ENCODE measurements around the gene BCL2L11.
A peak's percentile ranks its signal among the peaks of the same experiment; 100 is the strongest.

The BCL2L11 gene

GRCh38 chr2:111167863-111168162 is 47.1 kb downstream of the BCL2L11 start:
- H3K4me1 ChIP-seq = peaks cover 6% of the 10 kb centered on the region
- H3K27me3 ChIP-seq = no peaks in the 10 kb centered on the region
- no peaks in the 10 kb centered on the region for H3K9me3 ChIP-seq
- no peak for DNase-seq
- H3K4me3 ChIP-seq (ENCODE audit: low read depth, low read length) = no peak overlapping the region
- no peak for TF ChIP-seq CTCF (IDR thresholded peaks at IDR 0.05; ENCODE audit: low read depth, low read length)
- peaks cover 5% of the 10 kb centered on the region for H3K36me3 ChIP-seq

- H3K27me3 ChIP-seq = no peaks in the 10 kb centered on the region
- H3K9me3 ChIP-seq = no peaks in the 10 kb centered on the region
- no peak overlapping the region for H3K4me3 ChIP-seq (ENCODE audit: low read depth, low read length)
- TF ChIP-seq CTCF (IDR thresholded peaks at IDR 0.05; ENCODE audit: low read depth, low read length) = no peak
- peaks cover 5% of the 10 kb centered on the region for H3K36me3 ChIP-seq
- peak; percentile 23 for DNase-seq
- no peaks in the 10 kb centered on the region for H3K4me1 ChIP-seq
Observed at GRCh38 chr2:111168528-111169239, 48.0 kb downstream of the BCL2L11 start.

GRCh38 chr2:111169268-111169667 is 48.6 kb downstream of the BCL2L11 start:
- no peak for TF ChIP-seq CTCF (IDR thresholded peaks at IDR 0.05; ENCODE audit: low read depth, low read length)
- no peaks in the 10 kb centered on the region for H3K27me3 ChIP-seq

GRCh38 chr2:111169924-111170323 is 49.2 kb downstream of the BCL2L11 start:
- DNase-seq = no peak
- Histone ChIP-seq H3K27me3 (no peaks in the 10 kb centered on the region), H3K9me3 (no peaks in the 10 kb centered on the region), H3K4me1 (no peaks in the 10 kb centered on the region), H3K4me3 (ENCODE audit: low read depth, low read length) (no peak overlapping the region), H3K36me3 (peaks cover 5% of the 10 kb centered on the region)
- no peak for TF ChIP-seq CTCF (IDR thresholded peaks at IDR 0.05; ENCODE audit: low read depth, low read length)

More at GRCh38 chr2:111169268-111169667, 48.6 kb downstream of the BCL2L11 start:
- Histone ChIP-seq H3K4me1 (no peaks in the 10 kb centered on the region), H3K4me3 (ENCODE audit: low read depth, low read length) (no peak overlapping the region), H3K9me3 (no peaks in the 10 kb centered on the region), H3K36me3 (peaks cover 5% of the 10 kb centered on the region)
- DNase-seq = no peak

GRCh38 chr2:111171337-111171930 is 50.7 kb downstream of the BCL2L11 start:
- TF ChIP-seq CTCF (IDR thresholded peaks at IDR 0.05; ENCODE audit: low read depth, low read length) = no peak
- Histone ChIP-seq H3K27me3 (no peaks in the 10 kb centered on the region), H3K4me1 (no peaks in the 10 kb centered on the region), H3K36me3 (no peaks in the 10 kb centered on the region; the same call in 1 of the 2 replicates), H3K4me3 (ENCODE audit: low read depth, low read length) (no peak overlapping the region), H3K9me3 (no peaks in the 10 kb centered on the region)
- DNase-seq = peak; percentile 13

GRCh38 chr2:111172666-111173065 is 52.0 kb downstream of the BCL2L11 start:
- no peaks in the 10 kb centered on the region for H3K4me1 ChIP-seq
- H3K27me3 ChIP-seq = no peaks in the 10 kb centered on the region
- DNase-seq = no peak
- H3K9me3 ChIP-seq = no peaks in the 10 kb centered on the region
- no peaks in the 10 kb centered on the region; the same call in 1 of the 2 replicates for H3K36me3 ChIP-seq
- no peak overlapping the region for H3K4me3 ChIP-seq (ENCODE audit: low read depth, low read length)
- no peak for TF ChIP-seq CTCF (IDR thresholded peaks at IDR 0.05; ENCODE audit: low read depth, low read length)
